Measurements from ENCODE around the gene PRKCE.

Gene PRKCE

DNA sequence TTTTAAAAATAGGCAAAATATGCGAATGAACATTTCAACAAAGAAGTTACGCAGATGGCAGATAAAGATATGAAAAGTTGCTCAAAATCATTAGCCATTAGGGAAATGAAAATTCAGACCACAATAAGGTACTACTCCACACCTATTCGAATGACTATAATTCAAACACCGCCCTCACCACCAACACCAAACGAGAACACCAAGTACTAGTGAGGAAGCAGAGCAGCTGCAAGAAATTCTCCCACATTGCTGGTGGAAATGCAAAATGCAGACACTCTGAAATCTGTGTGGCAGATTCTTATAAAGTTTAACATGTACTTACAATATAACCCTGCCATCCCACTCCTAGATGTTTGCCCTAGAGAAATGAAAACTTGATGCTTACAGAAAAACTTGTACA is 17.3 kb upstream of the PRKCE start:
- DNase-seq: no peak

GRCh38 chr2:45636008-45636407 is 15.5 kb upstream of the PRKCE start:
- DNase-seq: no peak

GRCh38 chr2:45637440-45637839 is 14.0 kb upstream of the PRKCE start:
- DNase-seq: no peak

DNA sequence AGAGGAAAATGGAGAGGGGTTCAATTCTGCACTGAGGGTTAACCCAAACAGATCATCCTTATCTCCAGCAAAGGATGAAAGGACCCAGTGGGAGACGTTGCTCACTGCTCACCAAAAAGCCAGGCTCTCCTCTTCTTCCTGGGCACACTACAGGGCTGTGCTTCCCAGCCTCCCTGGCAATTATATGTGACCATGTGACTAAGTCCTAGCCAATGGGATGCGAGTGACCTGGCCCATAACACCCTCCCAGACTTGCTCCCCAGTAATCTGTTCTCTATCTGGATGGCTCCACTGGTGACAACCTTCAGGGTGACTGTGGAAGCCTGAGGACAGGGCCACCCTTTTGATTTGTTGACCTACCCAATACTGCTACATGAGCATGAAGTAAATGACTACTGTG is 10.9 kb upstream of the PRKCE start:
- DNase-seq: no peak

- no peak for DNase-seq
These were observed 8.4 kb upstream of the PRKCE start for GRCh38 chr2:45643095-45643494.

GRCh38 chr2:45643543-45644542 is 7.6 kb upstream of the PRKCE start:
- peak; percentile 14 for DNase-seq

- DNase-seq: no peak
These were observed 5.2 kb upstream of the PRKCE start for GRCh38 chr2:45646289-45646688.

DNA sequence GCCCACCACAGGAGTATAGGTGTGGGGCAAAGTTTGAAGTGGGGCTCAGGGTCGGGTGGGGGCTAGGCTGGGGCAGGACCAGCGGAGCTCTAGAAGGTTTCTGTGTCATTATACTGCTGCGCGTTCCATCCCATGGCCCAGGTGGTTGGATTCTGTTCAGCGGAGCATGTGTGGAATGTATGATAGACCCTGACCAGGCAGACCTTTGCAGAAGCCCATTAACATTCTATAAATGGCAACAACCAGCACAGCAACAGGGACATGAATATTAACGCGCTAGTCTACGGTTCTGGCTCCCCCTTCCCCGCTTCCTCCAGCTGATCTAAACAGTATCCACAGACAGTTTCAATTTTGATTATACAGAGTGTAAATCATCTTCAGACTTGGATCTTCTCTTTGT is 4.1 kb upstream of the PRKCE start:
- no peak for DNase-seq

DNA sequence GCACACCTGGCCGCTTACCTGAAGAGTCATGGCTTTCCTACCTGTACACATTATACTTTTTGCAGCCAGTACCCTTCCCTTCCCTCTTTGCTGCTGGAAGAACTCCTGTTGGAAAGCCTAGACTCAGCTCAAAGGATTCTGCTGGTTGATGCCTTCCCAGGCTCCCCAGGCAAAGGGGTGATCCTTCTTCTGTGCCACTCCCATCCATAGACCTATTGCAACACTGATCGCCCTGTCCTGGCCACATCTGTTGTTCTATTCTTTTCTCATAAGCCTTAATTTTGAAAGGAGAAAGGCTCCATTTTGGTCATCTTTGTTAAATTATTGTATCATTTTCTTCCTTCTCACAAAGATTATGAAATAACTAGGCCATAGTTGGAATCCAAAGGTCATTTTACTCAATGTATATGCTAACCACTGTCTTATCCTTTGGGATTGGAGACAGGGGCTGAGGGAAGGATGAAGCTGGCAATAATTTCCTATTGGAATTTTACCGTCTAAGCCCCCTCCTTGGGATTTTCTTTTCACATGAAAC is 3.4 kb upstream of the PRKCE start:
- DNase-seq: no peak

DNA sequence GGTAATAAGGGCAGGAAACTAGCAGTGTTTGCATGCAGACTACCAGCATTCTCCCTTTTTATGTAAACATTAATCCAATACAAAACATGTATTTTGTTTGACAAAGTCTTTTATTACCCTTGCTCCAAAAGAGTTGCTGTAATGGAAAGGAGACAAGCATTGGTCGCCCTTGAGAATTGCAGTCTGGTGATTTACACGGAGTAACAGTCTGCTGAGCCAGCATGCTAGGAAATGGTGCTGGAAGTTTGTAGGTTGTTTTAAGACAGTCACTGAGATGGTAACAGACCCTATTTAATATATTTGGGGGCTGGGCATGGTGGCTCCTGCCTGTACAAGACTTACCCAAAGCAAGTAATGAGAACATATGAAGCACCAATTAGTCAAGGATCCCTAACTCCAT is 2.8 kb upstream of the PRKCE start:
- DNase-seq: no peak

DNA sequence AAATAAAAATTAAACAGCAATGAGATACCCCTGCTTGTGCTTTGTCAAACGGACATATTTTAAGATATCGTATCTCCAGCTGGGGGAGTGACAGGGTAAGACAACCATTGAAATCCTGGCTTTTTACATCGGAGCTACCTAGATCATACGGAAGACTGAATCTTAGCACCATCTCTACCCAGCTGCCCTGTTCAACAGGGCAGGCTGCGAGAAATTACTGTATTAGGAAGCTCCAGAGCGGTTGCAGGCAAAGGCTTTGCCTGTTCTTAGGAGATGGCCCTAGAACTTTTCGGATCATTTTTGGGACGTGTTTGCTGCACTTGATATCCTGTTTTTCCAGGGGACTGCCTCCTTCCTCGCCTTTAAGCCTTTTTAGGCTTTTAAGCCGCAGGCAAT is 2.0 kb upstream of the PRKCE start:
- DNase-seq: no peak

GRCh38 chr2:45649858-45650811 is 1.3 kb upstream of the PRKCE start:
- DNase-seq: peak; percentile 36

DNA sequence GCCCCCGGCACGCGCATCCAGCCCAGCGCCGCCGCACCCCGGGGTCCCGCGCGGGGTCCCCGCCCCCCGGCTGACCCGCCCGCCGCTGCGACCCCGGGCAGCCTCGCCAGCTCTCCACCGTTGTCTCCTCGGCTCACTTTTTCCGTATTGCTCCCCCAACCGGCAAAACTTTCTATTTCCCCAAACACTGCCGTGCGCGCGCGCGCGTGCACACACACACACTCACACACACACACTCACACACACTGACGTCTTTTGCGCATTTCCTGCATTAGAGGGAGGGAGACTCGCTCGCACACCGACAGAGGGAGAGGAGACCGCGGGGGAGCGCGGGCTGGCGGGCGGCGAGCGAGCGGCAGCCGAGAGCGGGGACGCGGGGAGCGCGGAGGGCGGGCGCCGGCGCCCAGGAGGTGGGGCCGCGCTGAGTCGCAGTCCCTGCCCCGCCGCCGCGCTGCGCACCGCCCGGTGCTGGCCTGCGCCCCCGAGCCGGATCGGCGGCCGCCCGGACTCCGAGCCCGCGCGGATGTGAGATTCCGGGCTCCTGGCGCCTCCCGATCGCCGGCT is 542 bp upstream of the PRKCE start:
- peak; percentile 50 for DNase-seq

DNA sequence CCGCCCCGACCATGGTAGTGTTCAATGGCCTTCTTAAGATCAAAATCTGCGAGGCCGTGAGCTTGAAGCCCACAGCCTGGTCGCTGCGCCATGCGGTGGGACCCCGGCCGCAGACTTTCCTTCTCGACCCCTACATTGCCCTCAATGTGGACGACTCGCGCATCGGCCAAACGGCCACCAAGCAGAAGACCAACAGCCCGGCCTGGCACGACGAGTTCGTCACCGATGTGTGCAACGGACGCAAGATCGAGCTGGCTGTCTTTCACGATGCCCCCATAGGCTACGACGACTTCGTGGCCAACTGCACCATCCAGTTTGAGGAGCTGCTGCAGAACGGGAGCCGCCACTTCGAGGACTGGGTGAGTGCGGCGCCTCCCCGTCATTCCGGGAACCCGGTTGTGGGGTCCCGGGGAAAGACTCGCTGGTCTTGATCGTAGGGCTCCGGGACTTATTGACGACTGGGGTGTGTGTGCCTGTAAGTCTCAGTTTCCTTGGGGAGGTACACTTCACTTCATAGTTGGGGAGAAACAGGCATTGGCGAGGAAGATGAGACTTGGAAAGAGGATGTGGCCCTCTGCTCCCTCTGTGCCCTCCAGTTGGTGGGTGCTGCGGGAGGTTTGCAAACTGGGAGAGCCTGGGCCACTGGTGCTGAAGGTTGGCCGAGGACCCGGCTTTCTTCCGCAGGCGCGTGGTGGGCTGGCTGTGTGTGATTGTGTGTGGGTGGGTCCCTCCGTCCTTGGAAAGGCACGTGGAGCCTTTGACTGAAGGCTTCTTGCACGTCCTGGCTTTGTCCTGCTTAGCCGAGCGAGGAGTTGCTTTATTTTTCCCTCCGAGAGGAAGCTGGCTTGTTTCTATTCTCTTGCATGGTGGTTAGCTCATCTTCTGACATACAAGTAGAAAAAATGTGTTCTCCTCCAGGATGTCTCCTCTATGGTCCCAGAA is 886 bp downstream of the PRKCE start:
- DNase-seq: no peak

- DNase-seq: no peak
These were observed 1.8 kb downstream of the PRKCE start for GRCh38 chr2:45653122-45653913.

DNA sequence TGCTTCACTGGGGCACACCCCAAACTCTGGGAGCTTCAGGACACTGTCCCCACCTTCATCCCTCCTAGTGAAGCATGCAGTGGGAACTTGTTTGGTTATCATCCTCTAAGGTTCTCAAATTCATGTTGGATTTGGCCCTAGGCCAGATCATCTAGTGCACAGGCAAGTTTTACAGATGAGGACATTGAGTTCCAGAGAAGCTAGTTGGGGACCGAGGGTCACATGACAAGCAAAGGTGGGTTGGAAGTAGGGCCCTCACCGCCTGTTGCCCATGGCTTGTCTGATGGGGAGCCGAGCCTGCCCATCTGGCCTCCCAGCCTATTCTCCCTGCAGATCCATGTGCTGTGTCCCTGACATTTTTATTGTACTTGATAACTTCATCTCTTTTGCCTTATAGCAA is 2.8 kb downstream of the PRKCE start:
- no peak for DNase-seq

DNA sequence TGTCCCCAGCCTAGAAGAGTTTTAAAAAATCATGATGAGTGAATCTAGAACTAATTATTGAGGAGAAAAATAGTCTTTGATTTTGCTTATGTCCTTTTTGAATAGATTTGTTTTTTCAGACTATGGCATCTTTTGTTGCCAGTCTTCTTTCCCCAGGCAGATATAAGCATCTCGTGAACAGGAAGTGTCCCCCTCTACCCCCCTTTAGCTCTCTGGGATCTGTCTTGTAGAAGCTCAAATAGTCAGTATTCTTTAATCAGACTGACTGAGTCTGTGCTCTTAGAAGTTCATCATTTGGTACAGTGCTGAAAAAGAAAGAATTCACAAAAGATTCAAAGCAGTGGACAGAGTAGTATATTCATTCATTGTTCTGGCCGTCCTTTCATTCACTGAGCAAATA is 10.4 kb downstream of the PRKCE start:
- DNase-seq: no peak

GRCh38 chr2:45664635-45665261 is 13.3 kb downstream of the PRKCE start:
- no peak for DNase-seq

DNA sequence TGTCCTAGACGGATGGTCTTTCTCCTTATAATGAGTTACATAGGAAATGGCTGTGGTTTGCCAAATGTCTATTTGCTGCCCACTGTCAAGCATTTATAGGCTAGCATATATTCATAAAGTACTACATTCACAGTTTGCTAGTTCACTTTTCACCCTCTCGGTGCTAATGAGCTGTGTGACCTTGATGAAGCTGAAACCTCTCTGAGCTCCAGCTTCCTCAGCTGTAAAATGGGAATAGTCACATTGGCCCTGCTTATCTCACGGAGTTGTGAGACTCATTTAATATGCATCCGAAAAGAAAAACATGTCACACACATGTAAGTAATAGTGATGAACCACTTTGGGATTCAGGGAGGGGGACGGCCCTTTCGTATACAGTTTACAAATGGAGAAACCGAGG is 17.0 kb downstream of the PRKCE start:
- no peak for DNase-seq

DNA sequence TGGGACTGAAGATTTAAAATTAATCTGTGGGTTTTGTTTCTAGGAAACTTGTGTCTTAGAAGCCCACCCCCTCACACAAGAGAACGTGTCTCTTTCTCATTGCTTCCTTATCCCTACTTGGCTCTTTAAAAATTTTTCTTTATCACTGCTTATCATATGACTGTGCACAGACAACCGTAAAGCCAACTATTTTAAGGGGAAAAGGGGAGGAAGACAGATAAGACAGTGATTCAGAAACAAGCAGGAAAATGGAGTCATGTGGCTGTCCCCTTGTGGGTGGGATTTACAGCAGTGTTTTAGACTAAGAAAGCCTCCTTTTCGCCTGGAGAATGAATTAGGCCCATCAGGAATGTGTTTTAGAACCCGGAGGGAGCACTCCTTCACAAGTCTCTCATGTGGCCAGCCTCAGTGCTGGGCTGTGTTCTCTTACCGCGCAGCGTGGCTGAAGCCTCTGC is 17.6 kb downstream of the PRKCE start:
- DNase-seq: no peak
